ENCODE data around the gene NR4A1.

The NR4A1 gene

GRCh38 chr12:52018433-52019112 is 32.7 kb upstream of the NR4A1 start:
- no peak for DNase-seq

- DNase-seq = no peak
Measured at GRCh38 chr12:52019113-52019770, 32.0 kb upstream of the NR4A1 start.

GRCh38 chr12:52020539-52021336 is 30.5 kb upstream of the NR4A1 start:
- peak; percentile 76 for DNase-seq

GRCh38 chr12:52022841-52023181 is 28.4 kb upstream of the NR4A1 start:
- no peak for DNase-seq

GRCh38 chr12:52023182-52023975 is 27.9 kb upstream of the NR4A1 start:
- DNase-seq = peak; percentile 95

GRCh38 chr12:52023976-52024688 is 27.1 kb upstream of the NR4A1 start:
- DNase-seq = no peak

GRCh38 chr12:52024845-52025230 is 26.4 kb upstream of the NR4A1 start:
- peak; percentile 13 for DNase-seq

GRCh38 chr12:52026263-52026662 is 25.0 kb upstream of the NR4A1 start:
- no peak for DNase-seq

- no peak for DNase-seq
Measured at GRCh38 chr12:52027085-52027843, 24.0 kb upstream of the NR4A1 start.

GRCh38 chr12:52029685-52030084 is 21.6 kb upstream of the NR4A1 start:
- peak; percentile 77 for DNase-seq

- no peak for DNase-seq
Measured at GRCh38 chr12:52032446-52032803, 18.8 kb upstream of the NR4A1 start.

GRCh38 chr12:52032804-52033445 is 18.3 kb upstream of the NR4A1 start:
- peak; percentile 91 for DNase-seq

GRCh38 chr12:52033446-52034140 is 17.6 kb upstream of the NR4A1 start:
- DNase-seq = no peak

GRCh38 chr12:52035190-52035589 is 16.1 kb upstream of the NR4A1 start:
- DNase-seq = no peak

- no peak for DNase-seq
Measured at GRCh38 chr12:52035926-52036325, 15.3 kb upstream of the NR4A1 start.

GRCh38 chr12:52036587-52037171 is 14.6 kb upstream of the NR4A1 start:
- DNase-seq = peak; percentile 78

GRCh38 chr12:52037248-52037861 is 13.9 kb upstream of the NR4A1 start:
- DNase-seq = peak; percentile 70

- DNase-seq = no peak
Measured at GRCh38 chr12:52038447-52038846, 12.8 kb upstream of the NR4A1 start.

- no peak for DNase-seq
Measured at GRCh38 chr12:52041035-52041434, 10.2 kb upstream of the NR4A1 start.

- DNase-seq = no peak
Measured at GRCh38 chr12:52041695-52042123, 9.5 kb upstream of the NR4A1 start.
